HG02610 (cell line): ENCODE results near the gene STMN3.
"Not testable (repeated sequence)": the region's sequence is repeated elsewhere in the genome, so short reads cannot be mapped to it uniquely, and the experiment has no call there.

Experiments
- ATAC-seq: cut with Tn5 transposase; IDR thresholded peaks from one replicate; pipeline ENCODE4 v1.9.1; 2021; ENCODE audit warnings: mild to moderate bottlenecking, moderate library complexity; ENCODE audit not compliant: unreplicated experiment

Gene STMN3

DNA sequence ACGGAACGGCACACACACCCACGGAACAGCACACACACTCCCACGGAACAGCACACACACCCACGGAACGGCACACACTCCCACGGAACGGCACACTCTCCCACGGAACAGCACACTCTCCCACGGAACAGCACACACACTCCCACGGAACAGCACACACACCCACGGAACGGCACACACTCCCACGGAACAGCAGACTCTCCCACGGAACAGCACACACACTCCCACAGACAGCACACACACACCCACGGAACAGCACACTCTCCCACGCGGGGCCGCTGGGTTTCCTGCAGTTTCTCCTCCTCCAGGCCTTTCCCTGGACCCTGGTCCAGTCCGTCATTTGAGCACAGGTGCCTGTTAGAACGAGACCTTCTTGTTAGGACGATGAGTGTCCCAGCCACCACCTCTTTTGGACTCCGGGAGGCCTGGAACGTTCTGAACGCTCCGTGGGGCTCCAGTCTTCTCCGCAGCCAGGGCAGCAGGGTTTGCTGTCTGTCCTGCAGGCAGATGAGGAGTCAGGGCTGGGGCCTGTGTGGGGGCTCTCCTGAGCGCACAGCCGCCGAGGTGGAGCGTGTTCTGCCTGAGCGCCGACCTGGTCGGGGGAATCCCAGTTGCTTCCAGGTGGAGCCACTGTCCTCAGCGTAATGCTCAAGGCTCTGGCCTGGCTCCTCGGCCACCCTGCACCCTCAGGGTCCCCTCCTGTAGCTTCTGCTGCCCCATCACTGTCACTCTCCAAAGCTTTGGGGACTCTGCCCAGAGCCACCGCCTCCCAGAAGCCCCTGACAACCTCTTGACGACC is 25.6 kb upstream of the STMN3 start:
- no peak for ATAC-seq

DNA sequence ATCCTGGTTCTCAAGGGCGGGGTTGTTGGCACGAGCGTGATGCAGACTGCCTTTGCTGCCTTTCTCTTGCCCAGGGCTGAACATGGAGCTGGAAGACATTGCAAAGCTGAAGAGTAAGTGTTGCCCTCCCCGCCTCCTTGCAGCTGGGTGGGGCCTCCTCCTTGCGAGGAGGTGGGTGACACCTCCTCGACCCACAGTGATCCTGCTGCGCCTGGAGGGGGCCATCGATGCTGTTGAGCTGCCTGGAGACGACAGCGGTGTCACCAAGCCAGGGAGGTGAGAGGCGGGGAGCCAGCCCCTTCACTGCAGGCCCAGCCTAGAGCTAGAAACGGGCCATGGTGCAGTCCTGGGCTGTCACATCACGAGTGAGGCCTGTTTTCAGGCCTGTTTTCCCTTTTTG is 24.8 kb upstream of the STMN3 start:
- no peak for ATAC-seq

GRCh38 chr20:63675681-63676368 is 22.6 kb upstream of the STMN3 start:
- no peak for ATAC-seq

GRCh38 chr20:63673951-63674350 is 20.7 kb upstream of the STMN3 start:
- ATAC-seq = no peak

DNA sequence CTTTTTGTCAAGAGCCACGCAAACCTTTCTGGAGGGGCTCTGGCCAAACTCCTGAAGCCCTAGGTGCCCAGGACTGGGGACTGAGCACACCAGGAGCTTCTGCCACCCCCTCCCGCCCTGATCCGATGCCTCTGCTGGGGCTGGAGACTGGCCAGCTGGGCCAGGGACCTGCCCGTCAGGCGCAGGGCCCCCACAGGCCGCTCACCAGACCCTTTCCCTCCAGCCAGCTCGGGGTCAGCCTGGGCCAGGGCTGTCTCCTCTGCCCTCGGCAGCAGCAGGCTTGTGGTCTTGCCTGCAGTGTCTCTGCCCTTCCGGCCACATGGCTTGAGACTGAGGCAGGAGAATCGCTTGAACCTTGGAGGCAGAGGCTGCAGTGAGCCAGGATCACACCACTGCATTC is 19.4 kb upstream of the STMN3 start:
- ATAC-seq = no peak

GRCh38 chr20:63671695-63672094 is 18.5 kb upstream of the STMN3 start:
- not testable (repeated sequence) for ATAC-seq

DNA sequence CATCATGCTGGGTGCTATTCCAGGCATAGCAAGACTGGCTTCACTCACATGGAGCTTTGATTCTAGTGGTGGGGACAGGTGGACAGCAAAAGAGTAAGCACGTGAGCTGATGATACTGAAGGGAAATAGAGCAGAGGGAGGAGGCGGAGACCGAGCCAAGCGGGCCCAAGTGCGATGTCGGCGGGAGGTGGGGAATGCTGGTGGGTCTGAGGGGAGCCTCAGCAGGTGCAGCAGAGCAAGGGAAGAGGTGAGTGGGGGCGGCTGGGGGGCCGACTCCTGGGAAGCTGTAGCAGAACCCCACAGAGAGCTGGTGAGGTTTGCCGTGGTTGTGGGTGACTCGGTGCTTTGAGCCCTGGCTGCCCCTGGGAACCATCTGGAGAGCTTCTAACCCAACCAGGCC is 15.1 kb upstream of the STMN3 start:
- no peak for ATAC-seq

DNA sequence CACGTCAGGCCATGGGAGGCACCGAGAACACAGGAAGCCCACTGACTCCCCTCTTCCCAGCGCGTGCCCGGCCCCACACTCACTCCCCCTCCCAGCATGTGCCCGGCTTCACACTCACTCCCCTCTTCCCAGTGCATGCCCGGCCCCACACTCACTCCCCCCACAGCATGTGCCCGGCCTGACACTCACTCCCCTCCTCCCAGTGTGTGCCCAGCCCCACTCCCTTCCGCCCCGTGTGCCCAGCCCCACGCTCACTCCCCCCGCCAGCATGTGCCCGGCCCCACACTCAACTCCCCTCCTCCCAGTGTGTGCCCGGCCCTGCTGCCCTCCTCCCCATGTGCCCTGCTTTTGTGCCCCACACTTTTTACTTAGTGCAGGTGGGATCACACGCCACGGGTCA is 14.6 kb upstream of the STMN3 start:
- no peak for ATAC-seq

GRCh38 chr20:63665708-63666107 is 12.5 kb upstream of the STMN3 start:
- no peak for ATAC-seq

- ATAC-seq = no peak
Measured at GRCh38 chr20:63664861-63665594, 11.8 kb upstream of the STMN3 start.

- no peak for ATAC-seq
Measured at GRCh38 chr20:63664143-63664851, 11.1 kb upstream of the STMN3 start.

DNA sequence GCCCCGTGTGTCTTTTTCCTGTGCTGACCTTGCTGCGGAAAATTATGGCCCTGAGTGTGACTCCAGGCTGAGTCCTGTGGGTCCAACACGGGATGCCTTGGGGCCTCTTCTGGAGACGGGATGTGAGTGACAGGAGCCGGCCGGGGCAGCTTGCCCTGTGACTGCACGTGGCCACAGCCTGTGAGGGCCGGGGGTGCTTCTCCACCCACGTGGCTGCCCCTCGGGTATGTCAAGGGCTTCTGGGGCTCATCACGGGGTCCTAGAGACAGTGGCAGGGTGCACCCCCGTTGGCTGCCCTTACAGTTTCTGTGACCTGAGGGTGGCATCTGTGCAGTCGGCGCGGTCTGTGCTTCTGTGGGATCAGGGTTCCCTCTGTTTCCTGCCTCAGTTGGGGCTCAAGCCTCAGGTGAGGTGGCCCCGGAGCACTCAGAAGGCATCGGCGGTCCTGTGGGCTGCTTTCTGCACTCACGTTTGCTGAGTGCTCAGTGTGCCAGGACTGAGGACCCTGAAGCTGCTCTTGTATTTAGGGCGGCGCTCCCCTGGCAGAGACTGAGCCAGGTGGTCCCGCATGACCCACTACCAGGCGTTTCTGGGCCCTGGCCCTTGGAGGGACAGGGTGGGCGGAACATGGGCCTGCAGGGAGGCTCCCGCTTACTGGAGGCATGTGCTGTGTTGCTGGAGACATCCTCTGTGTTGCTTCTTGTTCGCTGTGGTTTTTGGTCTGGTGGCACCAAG is 10.3 kb upstream of the STMN3 start:
- ATAC-seq = no peak

- no peak for ATAC-seq
Measured at GRCh38 chr20:63662813-63663189, 9.6 kb upstream of the STMN3 start.

- no peak for ATAC-seq
Measured at GRCh38 chr20:63661959-63662812, 9.0 kb upstream of the STMN3 start.

- no peak for ATAC-seq
Measured at GRCh38 chr20:63661108-63661507, 7.9 kb upstream of the STMN3 start.

- no peak for ATAC-seq
Measured at GRCh38 chr20:63660622-63661021, 7.4 kb upstream of the STMN3 start.

DNA sequence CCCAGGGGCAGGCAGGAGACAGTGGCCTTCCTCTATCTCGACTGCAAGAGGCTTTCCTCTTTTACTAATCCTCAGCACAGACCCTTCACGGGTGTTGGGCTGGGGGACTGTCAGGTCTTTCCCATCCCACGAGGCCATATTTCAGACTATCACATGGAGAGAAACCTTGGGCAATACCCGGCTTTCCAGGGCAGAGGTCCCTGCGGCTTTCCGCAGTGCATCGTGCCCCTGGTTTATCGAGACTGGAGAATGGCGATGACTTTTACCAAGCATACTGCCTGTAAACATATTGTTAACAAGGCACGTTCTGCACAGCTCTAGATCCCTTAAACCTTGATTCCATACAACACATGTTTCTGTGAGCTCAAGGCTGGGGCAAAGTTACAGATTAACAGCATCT is 7.0 kb upstream of the STMN3 start:
- not testable (repeated sequence) for ATAC-seq

GRCh38 chr20:63659370-63659769 is 6.1 kb upstream of the STMN3 start:
- no peak for ATAC-seq

- peak; percentile 10 for ATAC-seq
Measured at GRCh38 chr20:63658749-63659187, 5.5 kb upstream of the STMN3 start.
